HEK293 (cell line): ENCODE data around the gene CAPZB.

Source experiments
- CTCF ChIP-seq: fragments of 450-650 bp; formaldehyde crosslinking; IDR thresholded peaks from 2 replicates; pipeline ENCODE4 v1.5.1; 2016; ENCODE audit warnings: missing biosample characterization, missing genetic modification characterization
- KLF1 ChIP-seq: fragments of 450-650 bp; formaldehyde crosslinking; IDR thresholded peaks from 2 replicates; pipeline ENCODE4 v1.5.1; 2016; ENCODE audit warnings: missing biosample characterization, missing genetic modification characterization
- ZNF211 ChIP-seq: fragments of 450-650 bp; formaldehyde crosslinking; IDR thresholded peaks from 2 replicates; pipeline ENCODE4 v1.5.1; 2016; ENCODE audit warnings: low read depth, missing biosample characterization, missing genetic modification characterization
- ZNF324 ChIP-seq: fragments of 450-650 bp; formaldehyde crosslinking; IDR thresholded peaks from 2 replicates; pipeline ENCODE4 v1.5.1; 2016; ENCODE audit warnings: missing biosample characterization, missing genetic modification characterization
- TF ChIP-seq, protein P1 (sequence below): fragments of 450-650 bp; formaldehyde crosslinking; IDR thresholded peaks from 2 replicates; pipeline ENCODE4 v1.5.1; 2017; ENCODE audit warnings: missing biosample characterization, missing genetic modification characterization

DNA sequence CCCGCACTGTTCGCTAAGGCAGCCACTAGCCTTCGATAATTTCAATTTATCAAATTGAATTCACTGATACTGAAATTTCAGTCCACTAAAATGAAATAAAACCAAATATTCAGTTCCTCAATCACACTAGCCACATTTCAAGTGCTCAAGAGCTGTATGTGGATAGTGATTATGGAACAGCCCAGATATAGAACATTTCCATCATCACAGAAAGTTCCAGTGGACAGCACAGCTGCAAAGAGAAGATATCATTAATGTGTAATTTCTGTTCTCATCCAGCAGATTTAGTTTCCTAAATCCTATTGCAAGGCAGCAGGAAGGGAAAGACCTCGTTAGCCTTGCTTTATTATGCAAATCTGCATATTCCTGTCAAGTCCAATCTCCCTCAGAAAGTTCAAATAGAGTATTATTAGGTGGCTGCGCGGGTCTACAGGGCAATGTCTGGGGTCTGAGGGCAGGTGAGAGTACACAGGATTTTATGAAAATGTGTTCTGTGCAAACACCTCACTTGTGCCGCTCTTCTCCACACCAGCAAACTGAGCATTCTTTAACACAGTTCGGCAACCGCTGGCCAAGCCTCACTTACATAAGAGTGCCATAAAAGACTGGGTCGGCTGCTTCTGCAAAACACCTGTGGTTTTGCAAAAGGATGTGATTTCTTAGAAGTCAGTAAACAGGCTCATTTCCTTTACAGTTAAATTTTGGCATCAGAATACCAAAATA is 22.4 kb downstream of the CAPZB start:
- no peak for TF ChIP-seq ZNF324 (tag by site-specific recombination)
- TF ChIP-seq KLF1 (tag by site-specific recombination) = no peak
- TF ChIP-seq, protein P1, sequence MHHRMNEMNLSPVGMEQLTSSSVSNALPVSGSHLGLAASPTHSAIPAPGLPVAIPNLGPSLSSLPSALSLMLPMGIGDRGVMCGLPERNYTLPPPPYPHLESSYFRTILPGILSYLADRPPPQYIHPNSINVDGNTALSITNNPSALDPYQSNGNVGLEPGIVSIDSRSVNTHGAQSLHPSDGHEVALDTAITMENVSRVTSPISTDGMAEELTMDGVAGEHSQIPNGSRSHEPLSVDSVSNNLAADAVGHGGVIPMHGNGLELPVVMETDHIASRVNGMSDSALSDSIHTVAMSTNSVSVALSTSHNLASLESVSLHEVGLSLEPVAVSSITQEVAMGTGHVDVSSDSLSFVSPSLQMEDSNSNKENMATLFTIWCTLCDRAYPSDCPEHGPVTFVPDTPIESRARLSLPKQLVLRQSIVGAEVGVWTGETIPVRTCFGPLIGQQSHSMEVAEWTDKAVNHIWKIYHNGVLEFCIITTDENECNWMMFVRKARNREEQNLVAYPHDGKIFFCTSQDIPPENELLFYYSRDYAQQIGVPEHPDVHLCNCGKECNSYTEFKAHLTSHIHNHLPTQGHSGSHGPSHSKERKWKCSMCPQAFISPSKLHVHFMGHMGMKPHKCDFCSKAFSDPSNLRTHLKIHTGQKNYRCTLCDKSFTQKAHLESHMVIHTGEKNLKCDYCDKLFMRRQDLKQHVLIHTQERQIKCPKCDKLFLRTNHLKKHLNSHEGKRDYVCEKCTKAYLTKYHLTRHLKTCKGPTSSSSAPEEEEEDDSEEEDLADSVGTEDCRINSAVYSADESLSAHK (tag by site-specific recombination) = no peak
- TF ChIP-seq ZNF211 (tag by site-specific recombination) = no peak
- TF ChIP-seq CTCF (tag by site-specific recombination) = no peak
